ENCODE measurements around the gene CACNA2D3. TPM values are rescaled to one million over a fixed set of nuclear protein-coding genes. Genes with fewer than 3 reads are reported as not detected.

CACNA2D3 gene
- polyA plus RNA-seq, 1 donor (not counting 4 experiments of a cell fraction or from before 2014, with no cell fraction given): 0.08 TPM

DNA sequence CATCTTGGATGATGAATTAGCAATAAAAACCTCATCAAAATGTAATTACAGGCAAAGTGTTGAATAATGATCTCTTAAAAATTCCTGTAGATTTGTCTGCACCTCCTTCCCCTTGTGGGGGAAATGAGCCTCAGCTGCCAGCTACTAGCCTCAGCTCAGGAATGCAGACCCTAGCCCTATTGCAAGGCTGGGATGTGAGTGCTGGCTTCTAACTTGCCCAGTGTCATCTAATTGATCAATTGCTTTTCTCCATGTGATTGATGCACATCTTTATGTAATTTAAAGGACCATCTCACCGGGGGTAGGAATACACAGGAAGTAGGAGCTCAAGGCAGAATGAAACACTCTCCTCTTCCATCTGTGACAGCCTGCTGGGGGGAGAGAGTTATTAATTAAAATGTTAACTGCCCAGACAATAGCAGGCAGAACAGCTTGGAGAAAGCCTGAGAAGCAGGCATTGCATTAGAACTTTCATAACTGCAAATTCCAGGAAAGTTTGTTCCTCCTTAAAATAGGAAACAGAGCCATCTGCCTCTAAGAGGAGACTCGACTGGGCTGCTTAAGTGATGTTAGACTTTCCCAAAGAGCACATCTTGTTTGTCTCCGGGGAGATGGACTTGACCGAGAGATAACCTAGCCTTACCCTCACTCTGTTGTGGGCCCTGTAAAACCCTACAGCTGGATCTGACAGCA is 735.9 kb downstream of the CACNA2D3 start:
- Histone ChIP-seq H3K4me2 (ENCODE audit: control insufficient read depth, extremely low read depth, insufficient read depth, low read depth, low read length) (no peak overlapping the region), H3K79me2 (ENCODE audit: control insufficient read depth, insufficient read depth, low read length) (no peaks in the 10 kb centered on the region), H3K9me1 (ENCODE audit: control insufficient read depth, extremely low read depth, insufficient read depth, low read length) (no peaks in the 10 kb centered on the region), H3K4me3 (ENCODE audit: control insufficient read depth in 2 of 3, extremely low read depth in 1 of 3, insufficient read depth in 2 of 3, low read depth in 1 of 3, low read length in 3 of 3) (no peak overlapping the region), H2AFZ (ENCODE audit: control insufficient read depth, low read length) (no peak overlapping the region), H3K27me3 (ENCODE audit: control insufficient read depth, extremely low read depth, insufficient read depth, low read length) (peaks cover 4% of the 10 kb centered on the region), H3K36me3 (ENCODE audit: control insufficient read depth in 2 of 2, extremely low read depth in 1 of 2, insufficient read depth in 2 of 2, low read length in 2 of 2) (no peaks in the 10 kb centered on the region), H4K20me1 (ENCODE audit: control insufficient read depth, extremely low read depth, insufficient read depth, low read length) (no peaks in the 10 kb centered on the region), H3K9me3 (ENCODE audit: control insufficient read depth, low read depth, low read length) (no peaks in the 10 kb centered on the region), H3K4me1 (ENCODE audit: control insufficient read depth, extremely low read depth, insufficient read depth, low read length) (peaks cover 19% of the 10 kb centered on the region), H3K9ac (ENCODE audit: control insufficient read depth, extremely low read depth, insufficient read depth, low read length) (no peak overlapping the region), H3K27ac (ENCODE audit: control insufficient read depth, insufficient read depth, low read length) (no peak overlapping the region)
- TF ChIP-seq, protein P1, sequence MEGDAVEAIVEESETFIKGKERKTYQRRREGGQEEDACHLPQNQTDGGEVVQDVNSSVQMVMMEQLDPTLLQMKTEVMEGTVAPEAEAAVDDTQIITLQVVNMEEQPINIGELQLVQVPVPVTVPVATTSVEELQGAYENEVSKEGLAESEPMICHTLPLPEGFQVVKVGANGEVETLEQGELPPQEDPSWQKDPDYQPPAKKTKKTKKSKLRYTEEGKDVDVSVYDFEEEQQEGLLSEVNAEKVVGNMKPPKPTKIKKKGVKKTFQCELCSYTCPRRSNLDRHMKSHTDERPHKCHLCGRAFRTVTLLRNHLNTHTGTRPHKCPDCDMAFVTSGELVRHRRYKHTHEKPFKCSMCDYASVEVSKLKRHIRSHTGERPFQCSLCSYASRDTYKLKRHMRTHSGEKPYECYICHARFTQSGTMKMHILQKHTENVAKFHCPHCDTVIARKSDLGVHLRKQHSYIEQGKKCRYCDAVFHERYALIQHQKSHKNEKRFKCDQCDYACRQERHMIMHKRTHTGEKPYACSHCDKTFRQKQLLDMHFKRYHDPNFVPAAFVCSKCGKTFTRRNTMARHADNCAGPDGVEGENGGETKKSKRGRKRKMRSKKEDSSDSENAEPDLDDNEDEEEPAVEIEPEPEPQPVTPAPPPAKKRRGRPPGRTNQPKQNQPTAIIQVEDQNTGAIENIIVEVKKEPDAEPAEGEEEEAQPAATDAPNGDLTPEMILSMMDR (optimal IDR thresholded peaks at IDR 0.05 in 1 of 3, IDR thresholded peaks at IDR 0.05 in 1 of 3, conservative IDR thresholded peaks at IDR 0.05 in 1 of 3; ENCODE audit: extremely low read depth in 1 of 3, insufficient read depth in 2 of 3, low read length in 3 of 3): no peak
- no peak for TF ChIP-seq EZH2 (IDR thresholded peaks at IDR 0.05; ENCODE audit: low read length)
- dilution Hi-C loops (cut with MboI; ENCODE audit: extremely low pct_ligation_motif_present, low sequenced_read_pairs): no loop called here
- no peak for FAIRE-seq
- no peak for DNase-seq (ENCODE audit: low read depth, low spot score)

DNA sequence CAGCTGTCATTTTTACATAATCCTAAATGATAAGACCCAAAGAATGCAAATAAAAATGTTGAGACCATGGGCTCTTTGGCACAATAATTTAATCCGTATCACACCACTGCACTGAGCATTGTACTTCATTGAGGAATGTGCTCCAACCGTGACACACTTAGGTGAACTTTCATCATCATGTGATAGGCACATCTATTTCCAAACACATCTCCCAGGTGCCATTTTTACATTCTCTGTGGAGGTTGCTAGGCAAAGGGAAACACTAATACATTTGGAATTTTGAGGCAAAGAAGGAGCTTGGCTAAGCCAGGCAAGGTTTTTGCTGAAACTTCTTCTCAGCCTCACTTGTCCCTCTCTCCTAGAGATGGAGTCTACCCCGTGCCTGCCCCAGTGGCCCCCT is 736.8 kb downstream of the CACNA2D3 start:
- no peak overlapping the region for H3K27ac ChIP-seq (ENCODE audit: control insufficient read depth, insufficient read depth, low read length)
- peaks cover 27% of the 10 kb centered on the region for H3K4me1 ChIP-seq (ENCODE audit: control insufficient read depth, extremely low read depth, insufficient read depth, low read length)
- H3K9me3 ChIP-seq (ENCODE audit: control insufficient read depth, low read depth, low read length): no peaks in the 10 kb centered on the region
- no peak overlapping the region for H3K9ac ChIP-seq (ENCODE audit: control insufficient read depth, extremely low read depth, insufficient read depth, low read length)
- H3K36me3 ChIP-seq (ENCODE audit: control insufficient read depth in 2 of 2, extremely low read depth in 1 of 2, insufficient read depth in 2 of 2, low read length in 2 of 2): no peaks in the 10 kb centered on the region
- no peak for TF ChIP-seq EZH2 (IDR thresholded peaks at IDR 0.05; ENCODE audit: low read length)
- TF ChIP-seq, protein P1 (optimal IDR thresholded peaks at IDR 0.05 in 1 of 3, IDR thresholded peaks at IDR 0.05 in 1 of 3, conservative IDR thresholded peaks at IDR 0.05 in 1 of 3; ENCODE audit: extremely low read depth in 1 of 3, insufficient read depth in 2 of 3, low read length in 3 of 3): no peak
- no peaks in the 10 kb centered on the region for H3K9me1 ChIP-seq (ENCODE audit: control insufficient read depth, extremely low read depth, insufficient read depth, low read length)
- H3K4me3 ChIP-seq (ENCODE audit: control insufficient read depth in 2 of 3, extremely low read depth in 1 of 3, insufficient read depth in 2 of 3, low read depth in 1 of 3, low read length in 3 of 3): no peak overlapping the region
- no peak overlapping the region for H2AFZ ChIP-seq (ENCODE audit: control insufficient read depth, low read length)
- FAIRE-seq: peak; percentile 95
- dilution Hi-C loops (cut with MboI; ENCODE audit: extremely low pct_ligation_motif_present, low sequenced_read_pairs): no loop called here
- H3K27me3 ChIP-seq (ENCODE audit: control insufficient read depth, extremely low read depth, insufficient read depth, low read length): peaks cover 4% of the 10 kb centered on the region
- DNase-seq (ENCODE audit: low read depth, low spot score): peak; percentile 19
- H4K20me1 ChIP-seq (ENCODE audit: control insufficient read depth, extremely low read depth, insufficient read depth, low read length): no peaks in the 10 kb centered on the region
- H3K4me2 ChIP-seq (ENCODE audit: control insufficient read depth, extremely low read depth, insufficient read depth, low read depth, low read length): no peak overlapping the region
- no peaks in the 10 kb centered on the region for H3K79me2 ChIP-seq (ENCODE audit: control insufficient read depth, insufficient read depth, low read length)
